ENCODE data around the gene GSG1L.
A peak's percentile ranks its signal among the peaks of the same experiment; 100 is the strongest.
"Not testable (repeated sequence)": the region's sequence is repeated elsewhere in the genome, so short reads cannot be mapped to it uniquely, and the experiment has no call there.

Gene GSG1L

GRCh38 chr16:28000314-28001169 lies 63.0 kb downstream of the GSG1L start:
- no peaks in the 10 kb centered on the region for H3K27me3 Mint-ChIP-seq
- H3K9me3 Mint-ChIP-seq: no peaks in the 10 kb centered on the region
- H3K36me3 Mint-ChIP-seq (ENCODE audit: low read depth): no peaks in the 10 kb centered on the region
- no peak overlapping the region for H3K4me3 Mint-ChIP-seq
- H3K4me1 Mint-ChIP-seq (ENCODE audit: low read depth): peaks cover 6% of the 10 kb centered on the region
- no peak overlapping the region for H3K27ac Mint-ChIP-seq

- Mint-ChIP-seq H3K36me3 (ENCODE audit: low read depth) (no peaks in the 10 kb centered on the region), H3K4me1 (ENCODE audit: low read depth) (peaks cover 14% of the 10 kb centered on the region), H3K4me3 (no peak overlapping the region), H3K9me3 (no peaks in the 10 kb centered on the region), H3K27me3 (no peaks in the 10 kb centered on the region), H3K27ac (no peak overlapping the region)
Observed at GRCh38 chr16:27999687-28000086, 63.8 kb downstream of the GSG1L start.

- no peak overlapping the region for H3K4me3 Mint-ChIP-seq
- H3K27ac Mint-ChIP-seq: no peak overlapping the region
- no peaks in the 10 kb centered on the region for H3K36me3 Mint-ChIP-seq (ENCODE audit: low read depth)
- H3K27me3 Mint-ChIP-seq: no peaks in the 10 kb centered on the region
- H3K4me1 Mint-ChIP-seq (ENCODE audit: low read depth): peaks cover 14% of the 10 kb centered on the region
- H3K9me3 Mint-ChIP-seq: peaks cover 5% of the 10 kb centered on the region
Observed at GRCh38 chr16:27995378-27995777, 68.1 kb downstream of the GSG1L start.

GRCh38 chr16:27994686-27995085 lies 68.8 kb downstream of the GSG1L start:
- H3K27ac Mint-ChIP-seq: no peak overlapping the region
- no peaks in the 10 kb centered on the region for H3K27me3 Mint-ChIP-seq
- peaks cover 14% of the 10 kb centered on the region for H3K4me1 Mint-ChIP-seq (ENCODE audit: low read depth)
- H3K36me3 Mint-ChIP-seq (ENCODE audit: low read depth): no peaks in the 10 kb centered on the region
- no peak overlapping the region for H3K4me3 Mint-ChIP-seq
- H3K9me3 Mint-ChIP-seq: peaks cover 5% of the 10 kb centered on the region

- Mint-ChIP-seq H3K36me3 (ENCODE audit: low read depth) (no peaks in the 10 kb centered on the region), H3K9me3 (peaks cover 5% of the 10 kb centered on the region), H3K27ac (no peak overlapping the region), H3K27me3 (no peaks in the 10 kb centered on the region), H3K4me1 (ENCODE audit: low read depth) (peaks cover 14% of the 10 kb centered on the region), H3K4me3 (no peak overlapping the region)
Observed at GRCh38 chr16:27993587-27993986, 69.9 kb downstream of the GSG1L start.

GRCh38 chr16:27991876-27992275 lies 71.6 kb downstream of the GSG1L start:
- H3K4me3 Mint-ChIP-seq: no peak overlapping the region
- H3K9me3 Mint-ChIP-seq: peaks cover 5% of the 10 kb centered on the region
- H3K27ac Mint-ChIP-seq: no peak overlapping the region

GRCh38 chr16:27985981-27986380 lies 77.5 kb downstream of the GSG1L start:
- Mint-ChIP-seq H3K27me3 (no peaks in the 10 kb centered on the region), H3K9me3 (no peaks in the 10 kb centered on the region), H3K27ac (no peak overlapping the region), H3K4me3 (no peak overlapping the region), H3K36me3 (ENCODE audit: low read depth) (no peaks in the 10 kb centered on the region), H3K4me1 (ENCODE audit: low read depth) (no peaks in the 10 kb centered on the region)

More at GRCh38 chr16:27991876-27992275, 71.6 kb downstream of the GSG1L start:
- H3K27me3 Mint-ChIP-seq: no peaks in the 10 kb centered on the region
- H3K36me3 Mint-ChIP-seq (ENCODE audit: low read depth): no peaks in the 10 kb centered on the region
- peaks cover 14% of the 10 kb centered on the region for H3K4me1 Mint-ChIP-seq (ENCODE audit: low read depth)

- Mint-ChIP-seq H3K36me3 (ENCODE audit: low read depth) (no peaks in the 10 kb centered on the region), H3K9me3 (no peaks in the 10 kb centered on the region), H3K27me3 (no peaks in the 10 kb centered on the region), H3K4me3 (no peak overlapping the region), H3K27ac (no peak overlapping the region), H3K4me1 (ENCODE audit: low read depth) (no peaks in the 10 kb centered on the region)
Observed at GRCh38 chr16:27984121-27984520, 79.4 kb downstream of the GSG1L start.

GRCh38 chr16:27983244-27983643 lies 80.3 kb downstream of the GSG1L start:
- no peak overlapping the region for H3K4me3 Mint-ChIP-seq
- no peaks in the 10 kb centered on the region for H3K9me3 Mint-ChIP-seq
- H3K36me3 Mint-ChIP-seq (ENCODE audit: low read depth): no peaks in the 10 kb centered on the region
- peaks cover 3% of the 10 kb centered on the region for H3K27me3 Mint-ChIP-seq
- no peak overlapping the region for H3K27ac Mint-ChIP-seq
- no peaks in the 10 kb centered on the region for H3K4me1 Mint-ChIP-seq (ENCODE audit: low read depth)

GRCh38 chr16:27982184-27982583 lies 81.3 kb downstream of the GSG1L start:
- H3K36me3 Mint-ChIP-seq (ENCODE audit: low read depth): no peaks in the 10 kb centered on the region
- peaks cover 3% of the 10 kb centered on the region for H3K27me3 Mint-ChIP-seq
- no peaks in the 10 kb centered on the region for H3K4me1 Mint-ChIP-seq (ENCODE audit: low read depth)
- H3K9me3 Mint-ChIP-seq: no peaks in the 10 kb centered on the region
- no peak overlapping the region for H3K4me3 Mint-ChIP-seq
- no peak overlapping the region for H3K27ac Mint-ChIP-seq

- H3K4me1 Mint-ChIP-seq (ENCODE audit: low read depth): no peaks in the 10 kb centered on the region
Observed at GRCh38 chr16:27980919-27981700, 82.4 kb downstream of the GSG1L start.

GRCh38 chr16:27980076-27980775 lies 83.3 kb downstream of the GSG1L start:
- no peaks in the 10 kb centered on the region for H3K9me3 Mint-ChIP-seq
- no peaks in the 10 kb centered on the region for H3K36me3 Mint-ChIP-seq (ENCODE audit: low read depth)
- H3K4me1 Mint-ChIP-seq (ENCODE audit: low read depth): no peaks in the 10 kb centered on the region
- H3K27ac Mint-ChIP-seq: no peak overlapping the region
- H3K4me3 Mint-ChIP-seq: no peak overlapping the region
- peaks cover 9% of the 10 kb centered on the region for H3K27me3 Mint-ChIP-seq

More at GRCh38 chr16:27980919-27981700, 82.4 kb downstream of the GSG1L start:
- H3K27ac Mint-ChIP-seq: no peak overlapping the region
- H3K4me3 Mint-ChIP-seq: no peak overlapping the region
- peaks cover 3% of the 10 kb centered on the region for H3K27me3 Mint-ChIP-seq
- no peaks in the 10 kb centered on the region for H3K36me3 Mint-ChIP-seq (ENCODE audit: low read depth)
- H3K9me3 Mint-ChIP-seq: no peaks in the 10 kb centered on the region

GRCh38 chr16:27979668-27980067 lies 83.8 kb downstream of the GSG1L start:
- not testable (repeated sequence) for H3K4me1 Mint-ChIP-seq (ENCODE audit: low read depth); H3K36me3 Mint-ChIP-seq (ENCODE audit: low read depth); H3K27me3 Mint-ChIP-seq; H3K4me3 Mint-ChIP-seq; H3K27ac Mint-ChIP-seq; H3K9me3 Mint-ChIP-seq

GRCh38 chr16:27978876-27979275 lies 84.6 kb downstream of the GSG1L start:
- H3K27ac Mint-ChIP-seq: peak overlapping the region; percentile 49
- no peaks in the 10 kb centered on the region for H3K4me1 Mint-ChIP-seq (ENCODE audit: low read depth)
- H3K36me3 Mint-ChIP-seq (ENCODE audit: low read depth): no peaks in the 10 kb centered on the region
- no peaks in the 10 kb centered on the region for H3K9me3 Mint-ChIP-seq
- peaks cover 9% of the 10 kb centered on the region for H3K27me3 Mint-ChIP-seq
- no peak overlapping the region for H3K4me3 Mint-ChIP-seq

GRCh38 chr16:27977966-27978365 lies 85.5 kb downstream of the GSG1L start:
- Mint-ChIP-seq H3K36me3 (ENCODE audit: low read depth) (no peaks in the 10 kb centered on the region), H3K4me1 (ENCODE audit: low read depth) (no peaks in the 10 kb centered on the region)

More at GRCh38 chr16:27977966-27978365, 85.5 kb downstream of the GSG1L start:
- Mint-ChIP-seq H3K27me3 (peaks cover 9% of the 10 kb centered on the region), H3K4me3 (no peak overlapping the region), H3K27ac (no peak overlapping the region), H3K9me3 (no peaks in the 10 kb centered on the region)
